NCI-H526 (cell line): ENCODE measurements around the gene TMEM258.
A peak's percentile ranks its signal among the peaks of the same experiment; 100 is the strongest.

Experiments
- DNase-seq, 2 experiments: peaks; one replicate each; lab custom pipeline; 2025; lab: John Stamatoyannopoulos, UW

The TMEM258 gene

GRCh38 chr11:61820174-61820573, 27.8 kb upstream of the TMEM258 start:
- DNase-seq, result peak in 1 of 2 experiments; percentile 56

- DNase-seq, result no peak
Observed at GRCh38 chr11:61817471-61818202, 25.2 kb upstream of the TMEM258 start.

DNA sequence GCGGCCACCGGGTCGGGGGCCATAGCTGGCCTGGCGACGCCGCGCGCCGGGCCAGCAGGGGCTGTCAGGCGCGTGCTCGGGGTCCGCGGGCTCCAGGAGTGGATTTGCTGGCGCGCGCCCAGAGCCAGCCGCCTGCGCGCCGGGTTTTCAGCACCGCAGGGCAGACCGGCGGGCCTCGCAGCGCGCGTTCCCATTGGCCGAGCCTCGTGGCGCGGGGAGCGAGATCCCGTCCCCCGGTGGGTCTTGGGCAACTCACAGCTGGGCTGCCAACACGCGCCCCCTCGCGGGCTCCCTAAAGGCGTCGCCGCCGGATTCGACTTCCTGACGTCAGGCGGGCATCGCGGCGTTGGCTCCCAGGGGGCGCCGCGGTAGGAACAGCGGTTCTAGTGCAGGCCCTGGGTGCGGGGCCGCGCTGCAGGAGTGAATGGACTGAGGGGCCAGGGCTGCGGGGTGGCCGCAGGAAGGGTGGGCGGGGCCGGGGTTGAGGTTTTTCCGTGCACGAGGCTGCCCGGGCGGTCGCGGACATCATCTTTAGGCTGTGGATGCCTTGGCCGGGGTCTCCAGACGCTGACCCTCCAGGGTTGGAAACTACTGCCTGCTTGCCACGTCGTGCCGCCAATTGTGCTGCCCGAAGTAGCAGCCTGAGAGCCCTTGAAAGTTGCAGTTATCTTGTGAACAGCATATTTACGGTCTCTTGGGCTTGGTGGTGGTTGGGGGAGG, 24.5 kb upstream of the TMEM258 start, which contains the start of gene FADS1:
Gene FADS1, minus strand, starts transcription at position 268 of the 720 bp plus-strand sequence. Its CDS starts 74 bp downstream, at position 194.
- peak; percentile 91 to 99 for DNase-seq

- DNase-seq, result peak; percentile 83 to 88
Observed at GRCh38 chr11:61815790-61816735, 23.7 kb upstream of the TMEM258 start.

DNA sequence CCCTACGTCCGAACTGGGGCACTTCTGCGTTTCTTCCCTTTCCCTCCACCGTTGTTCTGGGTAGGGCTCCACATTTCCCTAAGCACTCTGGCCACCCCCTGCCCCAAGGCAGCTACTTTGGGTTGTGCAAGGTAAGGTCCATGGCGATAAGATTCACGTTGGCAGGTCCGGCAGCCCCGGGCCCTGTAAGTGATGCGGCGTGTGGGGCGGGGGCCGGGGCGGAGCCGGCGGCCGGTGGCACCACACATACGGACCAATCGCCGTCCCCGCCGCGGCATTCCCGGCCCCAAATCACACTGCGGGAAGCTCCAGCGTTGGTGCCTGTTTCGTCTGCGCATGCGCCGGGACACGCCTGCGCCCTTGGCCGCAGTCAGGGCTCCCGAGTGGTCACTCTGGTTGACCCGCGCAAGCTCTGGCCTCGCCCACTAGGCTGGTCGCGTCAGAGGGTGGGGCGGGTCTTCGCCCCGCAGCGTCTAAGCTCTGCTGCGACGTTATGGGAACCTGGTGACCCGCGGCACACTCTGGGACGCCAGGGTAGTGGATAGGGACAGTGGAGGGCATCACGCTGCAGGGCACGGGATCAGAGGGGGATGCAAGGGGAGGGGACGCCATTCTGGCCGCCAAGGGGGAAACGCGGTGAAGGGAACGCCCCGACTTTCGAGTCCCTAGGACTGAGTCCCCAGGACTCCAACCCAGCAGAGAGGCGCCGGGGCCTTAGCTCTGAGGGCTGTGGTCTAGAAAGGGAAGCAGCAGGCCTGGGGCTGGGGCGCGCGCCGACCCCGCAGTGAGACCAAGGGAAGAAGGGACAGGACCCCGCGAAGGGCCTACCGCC, 22.8 kb upstream of the TMEM258 start:
- DNase-seq, result peak; percentile 78 to 96

DNA sequence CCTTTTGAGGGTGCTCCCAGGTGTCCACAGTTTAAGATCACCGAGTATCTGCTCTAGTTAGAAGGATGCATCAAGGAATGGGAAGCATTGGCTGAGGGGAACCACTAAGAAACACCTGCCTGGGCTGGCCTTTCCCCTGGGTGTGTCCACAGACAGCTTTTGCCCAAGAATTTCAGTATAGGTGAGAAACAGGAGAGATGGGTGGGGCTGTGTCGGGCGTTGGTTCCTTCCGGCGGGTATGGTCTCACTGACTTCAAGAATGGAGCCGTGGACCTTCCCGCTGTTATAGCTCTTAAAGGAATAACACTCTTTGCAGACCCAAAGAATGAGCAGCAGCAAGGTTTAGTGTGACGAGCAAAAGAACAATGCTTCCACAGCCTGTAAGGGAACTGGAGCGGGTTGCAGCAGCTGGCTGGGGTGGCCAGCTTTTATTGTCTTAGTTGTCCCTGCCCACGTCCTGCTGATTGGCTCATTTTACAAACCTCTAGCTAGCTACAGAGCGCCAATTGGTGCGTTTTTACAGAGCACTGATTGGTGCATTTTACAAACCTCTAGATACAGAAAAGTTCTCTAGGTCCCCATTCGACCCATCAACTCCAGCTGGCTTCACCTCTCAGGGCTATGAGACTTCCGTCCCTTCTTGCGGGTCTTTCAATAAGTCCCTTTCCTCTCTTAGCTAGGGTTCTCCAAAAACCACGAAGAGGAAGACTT, 22.0 kb upstream of the TMEM258 start:
- DNase-seq, result peak; percentile 25 to 47

GRCh38 chr11:61812736-61813411, 20.5 kb upstream of the TMEM258 start:
- DNase-seq, result no peak

- no peak for DNase-seq
Observed at GRCh38 chr11:61811831-61812230, 19.4 kb upstream of the TMEM258 start.

GRCh38 chr11:61810671-61811175, 18.3 kb upstream of the TMEM258 start:
- no peak for DNase-seq

DNA sequence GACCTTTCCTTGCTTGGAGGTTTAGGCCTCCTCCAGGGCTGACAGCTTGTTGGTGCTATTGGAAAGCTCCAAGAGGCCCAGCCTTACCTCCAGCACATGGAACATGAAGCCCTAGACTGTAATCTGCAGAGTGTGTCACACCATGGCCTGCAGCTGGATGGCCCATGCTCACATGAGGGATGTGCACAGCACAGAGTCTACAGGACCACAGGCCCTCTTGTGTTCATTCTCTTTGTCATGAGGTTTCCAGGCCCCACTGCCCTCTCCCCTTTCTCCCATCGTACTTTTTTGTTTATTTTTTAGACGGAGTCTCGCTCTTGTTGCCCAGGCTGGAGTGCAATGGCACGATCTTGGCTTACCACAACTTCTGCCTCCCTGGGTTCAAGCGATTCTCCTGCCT, 14.4 kb upstream of the TMEM258 start:
- DNase-seq, result no peak

DNA sequence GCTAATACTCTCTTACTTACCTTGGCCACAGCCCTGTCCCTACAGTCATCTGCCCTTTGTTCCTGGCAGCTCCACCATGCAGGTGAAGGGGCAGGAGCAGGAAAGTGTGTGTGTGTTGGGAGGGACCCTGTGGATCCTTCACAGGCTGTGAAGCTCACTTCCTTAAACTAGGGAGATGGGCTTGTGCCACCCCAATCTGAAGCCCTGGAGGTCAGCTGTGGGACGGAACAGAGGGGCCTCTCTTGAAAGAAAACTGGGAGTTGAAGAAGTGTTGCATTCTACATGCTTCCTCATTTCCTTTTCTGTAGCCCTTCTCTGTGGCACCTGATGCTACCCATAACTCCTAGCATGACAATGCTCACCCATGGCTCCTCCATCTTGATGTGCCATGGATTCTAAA, 12.7 kb upstream of the TMEM258 start:
- DNase-seq, result no peak

- DNase-seq, result no peak
Observed at GRCh38 chr11:61803889-61804647, 11.7 kb upstream of the TMEM258 start.

DNA sequence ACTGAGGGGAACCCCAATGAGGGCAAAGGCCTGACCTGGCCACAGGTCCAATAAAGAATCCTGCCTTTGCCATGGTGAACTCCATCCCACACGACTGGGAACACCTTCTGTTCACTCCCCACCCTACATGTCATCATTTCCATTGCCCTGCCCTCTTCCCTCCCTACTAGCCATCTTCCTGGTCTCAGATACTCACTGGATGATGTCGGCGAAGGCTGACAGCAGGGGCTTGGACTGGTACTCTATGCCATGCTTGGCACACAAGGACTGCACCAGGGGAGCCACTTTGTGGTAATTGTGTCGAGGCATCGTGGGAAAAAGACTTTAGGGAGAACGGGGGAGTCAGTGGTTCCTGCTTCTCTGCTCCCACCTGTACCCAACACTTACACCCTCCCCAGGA, 10.2 kb upstream of the TMEM258 start:
- DNase-seq, result no peak

- DNase-seq, result no peak
Observed at GRCh38 chr11:61800331-61801281, 8.2 kb upstream of the TMEM258 start.

DNA sequence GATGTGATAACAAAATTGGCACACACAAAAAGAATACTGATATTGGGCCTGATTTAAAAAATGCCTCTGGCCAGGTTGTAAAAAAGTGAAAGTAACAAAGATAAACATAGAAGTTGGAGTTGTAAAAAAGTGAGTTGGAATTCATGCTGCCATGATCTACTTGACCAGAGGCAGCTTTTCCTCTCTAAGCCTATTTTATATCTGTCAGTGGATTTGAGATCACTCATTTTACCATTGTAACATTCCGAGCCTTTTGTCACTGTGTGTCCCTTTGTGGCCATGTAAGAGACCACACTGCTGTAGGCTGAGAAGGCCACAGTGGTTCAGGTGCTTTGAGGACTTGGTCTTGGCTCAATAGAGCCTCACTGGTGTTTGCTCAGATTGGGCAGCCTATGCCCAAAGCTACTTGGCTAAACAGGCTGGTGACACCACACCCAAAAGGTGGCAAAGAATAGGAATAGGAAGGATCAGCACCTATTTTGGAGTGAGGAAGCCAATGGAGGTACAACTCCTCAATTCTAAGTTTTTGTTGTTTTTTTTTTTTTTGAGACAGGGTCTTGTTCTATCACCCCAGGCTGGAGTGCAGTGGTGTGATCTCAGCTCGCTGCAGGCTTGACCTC, 7.4 kb upstream of the TMEM258 start:
- no peak for DNase-seq

- peak; percentile 22 to 83 for DNase-seq
Observed at GRCh38 chr11:61797263-61797944, 5.0 kb upstream of the TMEM258 start.
